Hematopoietic multipotent progenitor cell treated with erythropoietin and hydrocortisone succinate and interleukin-3 and kit ligand, for 4 days (in vitro differentiated cells): ENCODE results near the gene PIAS1.
"Not testable (repeated sequence)": the region's sequence is repeated elsewhere in the genome, so short reads cannot be mapped to it uniquely, and the experiment has no call there.

Experiments used
- DNase-seq: peaks from one replicate; pipeline ENCODE4 v3.0.0-alpha.2; 2015

PIAS1 gene

DNA sequence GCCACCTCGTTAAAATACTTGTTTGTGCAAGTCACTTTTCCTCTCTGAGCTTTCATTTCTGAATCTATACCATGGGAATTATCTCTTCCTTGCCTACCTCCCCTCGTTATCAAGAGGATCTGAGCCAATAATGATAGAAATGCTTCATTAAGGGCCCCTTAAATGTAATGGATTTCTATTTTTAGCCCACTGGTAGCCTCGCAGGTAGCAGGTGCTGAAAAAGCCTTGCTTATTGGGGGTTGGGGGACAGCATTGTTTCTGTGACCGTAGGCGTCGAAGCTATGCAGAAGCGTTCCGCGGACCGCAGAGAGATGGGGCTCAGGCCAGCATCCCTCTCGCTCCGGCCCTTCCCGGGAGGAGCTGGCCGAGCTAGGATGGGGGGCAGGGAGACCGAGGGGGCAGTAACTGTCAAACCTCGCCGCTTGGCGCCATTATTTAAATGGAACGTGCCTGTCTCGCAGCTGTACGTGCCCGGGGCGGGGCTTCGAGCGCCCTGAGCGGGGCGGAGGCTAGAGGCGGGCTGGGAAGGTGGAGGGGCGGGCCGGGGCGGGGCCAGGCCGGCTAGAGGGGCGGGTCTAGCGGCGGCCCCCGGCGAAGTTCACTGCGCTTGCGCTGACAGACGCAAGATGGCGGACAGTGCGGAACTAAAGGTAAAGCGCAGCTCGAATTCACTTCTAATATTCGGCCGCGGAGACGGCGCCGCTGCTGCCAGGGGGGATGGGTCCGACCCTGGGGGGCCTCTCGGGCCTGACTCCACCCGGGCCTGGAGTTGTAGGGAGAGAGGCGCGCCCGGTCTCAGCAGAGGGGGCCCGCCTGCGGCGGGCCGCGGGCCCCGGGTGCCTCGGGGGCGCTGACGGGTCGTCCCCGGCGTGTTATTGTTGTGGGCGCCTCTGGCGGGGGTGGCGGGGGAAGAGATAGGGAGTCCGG lies at the start of gene PIAS1:
PIAS1 (plus strand) TSS at position 615 of the 927 bp plus-strand sequence; CDS start at position 627, 12 bp downstream.
- peak; percentile 97 for DNase-seq

DNA sequence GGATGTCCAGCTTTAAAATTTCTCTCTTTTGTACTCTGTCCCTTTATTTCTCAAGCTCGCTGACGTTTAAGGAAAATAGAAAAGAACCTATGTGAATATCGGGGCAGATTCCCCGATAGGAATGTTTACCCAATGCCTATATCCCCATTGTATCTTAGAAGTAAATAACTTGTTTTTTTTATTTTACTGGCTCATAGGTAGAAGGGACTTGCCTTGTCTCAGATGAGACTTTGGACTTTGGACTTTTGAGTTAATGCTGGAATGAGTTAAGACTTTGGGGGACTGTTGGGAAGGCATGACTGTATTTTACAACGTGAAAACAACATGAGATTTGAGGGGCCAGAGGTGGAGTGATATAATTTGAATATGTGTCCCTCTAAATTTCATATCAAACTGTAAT lies 46.5 kb upstream of the PIAS1 start:
- not testable (repeated sequence) for DNase-seq

GRCh38 chr15:68010361-68011153 lies 43.6 kb upstream of the PIAS1 start:
- DNase-seq: no peak

GRCh38 chr15:68012911-68013310 lies 41.2 kb upstream of the PIAS1 start:
- DNase-seq: no peak

GRCh38 chr15:68014219-68014618 lies 39.9 kb upstream of the PIAS1 start:
- DNase-seq: no peak

GRCh38 chr15:68015244-68015643 lies 38.9 kb upstream of the PIAS1 start:
- no peak for DNase-seq

- DNase-seq: no peak
Measured at GRCh38 chr15:68017201-68017600, 36.9 kb upstream of the PIAS1 start.

DNA sequence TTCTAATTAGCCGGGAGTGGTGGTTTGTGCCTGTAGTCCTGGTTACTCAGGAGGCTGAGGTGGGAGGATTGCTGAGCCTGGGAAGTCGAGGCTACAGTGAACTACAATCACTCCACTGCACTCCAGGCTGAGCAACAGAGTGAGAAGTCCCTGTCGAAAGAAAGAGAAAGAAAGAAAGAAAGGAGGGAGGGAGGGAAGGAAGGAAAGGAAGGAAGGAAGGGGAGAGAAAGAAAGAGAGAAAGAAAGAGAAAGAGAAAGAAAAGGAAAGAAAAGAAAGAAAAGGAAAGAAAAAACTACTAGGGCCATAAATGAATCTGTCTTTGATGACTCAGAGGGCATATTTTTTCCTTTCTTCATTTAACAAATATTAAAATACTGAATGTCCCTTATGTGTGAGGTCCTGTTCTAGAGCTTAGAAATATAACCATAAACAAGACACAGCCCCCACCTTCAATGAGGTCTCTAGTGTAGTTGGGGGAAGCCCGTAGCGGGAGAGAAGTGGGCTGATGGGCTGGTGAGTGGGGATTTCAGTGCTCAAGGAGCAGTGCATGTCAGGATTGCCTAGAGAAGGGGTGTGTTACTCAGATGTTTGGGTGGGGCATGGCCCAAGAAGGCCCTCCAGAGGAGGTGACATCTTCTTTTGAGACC lies 35.2 kb upstream of the PIAS1 start:
- no peak for DNase-seq

DNA sequence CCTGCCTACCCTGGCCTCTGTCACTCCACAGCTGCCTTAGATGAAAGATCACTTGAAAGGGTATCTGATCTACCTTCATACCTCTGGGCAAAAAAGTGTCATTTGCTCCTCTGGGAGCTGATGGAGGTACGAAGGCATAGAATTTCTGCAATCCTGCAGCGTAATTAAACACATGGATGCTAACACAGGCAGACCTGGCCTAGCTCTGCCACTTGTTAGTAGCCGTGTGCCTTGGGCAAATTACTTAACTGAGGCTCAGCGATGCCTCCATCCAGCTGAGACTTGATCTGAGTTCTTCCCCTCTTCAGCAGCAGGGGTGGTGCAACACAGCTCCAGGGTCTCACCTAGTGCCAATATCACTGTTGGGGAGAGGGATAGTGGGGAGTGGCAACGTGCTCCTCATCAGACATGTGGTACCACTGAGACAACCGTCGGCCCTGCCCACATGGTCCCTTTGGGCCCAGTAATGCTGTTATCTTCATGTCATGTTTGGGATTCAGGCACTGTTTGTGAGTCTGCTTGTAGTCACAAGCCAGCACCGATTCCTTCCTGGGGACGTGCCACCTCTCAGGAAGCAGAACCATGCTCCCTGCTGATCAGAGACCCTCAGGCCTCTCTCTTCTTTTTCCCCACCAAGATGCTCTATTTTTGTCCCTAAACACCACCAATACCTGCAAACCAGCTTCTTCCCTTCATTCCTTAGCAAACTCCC lies 34.1 kb upstream of the PIAS1 start:
- no peak for DNase-seq

- no peak for DNase-seq
Measured at GRCh38 chr15:68020685-68021084, 33.4 kb upstream of the PIAS1 start.

DNA sequence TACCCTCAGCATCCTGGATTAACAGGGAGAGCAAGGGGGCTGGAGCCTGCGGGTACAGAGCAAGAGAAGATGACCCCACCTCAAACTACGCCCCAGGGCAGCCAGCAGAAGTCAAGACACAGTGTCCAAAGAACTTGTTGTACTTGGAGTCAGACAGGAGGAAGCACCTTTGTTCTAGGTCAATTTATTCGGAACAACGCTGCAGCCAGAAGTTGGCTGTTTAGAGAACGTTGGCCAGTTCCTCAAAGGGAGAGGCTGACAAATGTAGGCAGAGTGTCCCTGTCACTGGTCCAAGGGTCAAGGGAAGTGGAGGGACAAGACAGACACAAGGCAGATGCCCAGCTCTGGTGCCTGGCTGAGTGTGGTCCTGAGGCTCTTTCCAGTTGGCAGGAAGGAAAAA lies 32.1 kb upstream of the PIAS1 start:
- no peak for DNase-seq

- no peak for DNase-seq
Measured at GRCh38 chr15:68023307-68024101, 30.6 kb upstream of the PIAS1 start.

DNA sequence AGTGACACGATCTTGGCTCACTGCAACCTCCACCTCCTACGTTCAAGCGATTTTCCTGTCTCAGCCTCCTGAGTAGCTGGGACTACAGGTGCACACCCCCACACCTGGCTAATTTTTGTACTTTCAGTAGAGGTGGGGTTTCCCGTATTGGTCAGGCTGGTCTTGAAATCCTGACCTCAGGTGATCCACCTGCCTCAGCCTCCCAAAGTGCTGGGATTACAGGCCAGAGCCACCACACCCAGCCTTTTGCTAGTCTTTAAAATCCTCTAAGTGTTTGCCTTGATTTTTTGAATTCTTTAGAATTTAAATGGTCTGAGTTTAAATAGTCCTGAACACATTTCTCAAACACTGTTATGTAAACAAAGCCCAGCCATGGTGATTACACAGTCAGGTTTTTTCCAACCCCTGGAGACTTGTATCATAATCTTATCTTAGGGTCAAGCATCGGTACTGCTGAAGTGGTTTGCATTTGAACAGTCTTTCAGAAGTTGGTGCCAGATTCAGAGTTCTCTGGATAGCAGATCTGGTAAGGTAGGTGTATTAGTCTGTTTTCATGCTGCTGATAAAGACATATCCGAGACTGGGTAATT lies 28.2 kb upstream of the PIAS1 start:
- no peak for DNase-seq

- no peak for DNase-seq
Measured at GRCh38 chr15:68027388-68027787, 26.7 kb upstream of the PIAS1 start.

DNA sequence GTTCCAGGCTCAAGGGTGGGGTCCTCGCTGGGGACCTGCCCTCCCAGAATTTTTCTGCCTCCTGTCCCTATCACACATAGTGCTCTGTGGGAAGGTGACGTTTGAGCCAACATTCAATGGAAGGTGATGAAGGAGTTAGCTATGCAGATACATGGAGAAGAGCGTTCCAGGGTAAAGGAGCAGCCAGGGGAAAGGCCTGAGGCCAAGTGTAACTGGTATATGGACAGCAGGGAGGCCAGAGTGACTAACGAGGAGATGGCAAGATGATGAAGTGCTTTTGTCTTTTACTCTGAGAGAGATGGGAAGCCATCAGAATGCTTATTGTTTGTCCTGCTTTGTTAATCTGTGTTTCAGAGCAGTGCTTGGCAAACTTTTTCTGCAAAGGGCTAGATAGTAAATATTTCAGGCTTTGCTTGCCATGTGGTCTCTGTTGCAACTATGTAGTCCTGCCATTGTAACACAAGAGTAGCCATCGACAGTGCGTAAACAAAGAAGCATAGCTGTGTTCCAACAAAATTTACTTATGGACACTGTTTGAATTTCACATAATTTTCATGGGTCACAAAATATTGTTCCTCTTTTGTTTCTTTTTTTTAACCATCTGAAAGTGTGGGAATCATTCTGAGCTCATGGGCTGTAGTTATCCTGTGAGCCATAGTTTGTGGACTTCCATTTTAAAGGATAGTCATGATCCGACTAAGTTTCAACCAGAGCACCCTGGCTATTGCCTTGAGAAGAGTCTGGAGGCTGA lies 25.8 kb upstream of the PIAS1 start:
- no peak for DNase-seq

- peak; percentile 73 for DNase-seq
Measured at GRCh38 chr15:68028888-68029207, 25.3 kb upstream of the PIAS1 start.

DNA sequence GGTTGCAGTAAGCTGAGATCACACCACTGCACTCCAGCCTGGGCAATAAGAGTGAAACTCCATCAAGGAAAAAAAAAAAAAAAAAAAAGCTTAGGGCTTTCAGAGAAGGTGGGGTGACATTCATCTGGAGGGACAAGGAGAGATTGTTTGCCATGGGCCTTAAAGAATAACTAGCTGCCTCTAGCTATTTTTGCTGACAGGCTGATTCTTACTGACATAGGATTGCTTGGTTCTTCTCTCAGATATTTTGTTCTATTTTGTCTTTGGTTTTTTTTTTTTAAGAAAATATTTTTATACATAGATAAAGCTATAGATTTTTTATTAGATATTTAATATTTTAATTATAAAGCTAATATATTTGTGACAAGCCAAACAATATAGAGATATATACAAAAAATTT lies 24.2 kb upstream of the PIAS1 start:
- no peak for DNase-seq

DNA sequence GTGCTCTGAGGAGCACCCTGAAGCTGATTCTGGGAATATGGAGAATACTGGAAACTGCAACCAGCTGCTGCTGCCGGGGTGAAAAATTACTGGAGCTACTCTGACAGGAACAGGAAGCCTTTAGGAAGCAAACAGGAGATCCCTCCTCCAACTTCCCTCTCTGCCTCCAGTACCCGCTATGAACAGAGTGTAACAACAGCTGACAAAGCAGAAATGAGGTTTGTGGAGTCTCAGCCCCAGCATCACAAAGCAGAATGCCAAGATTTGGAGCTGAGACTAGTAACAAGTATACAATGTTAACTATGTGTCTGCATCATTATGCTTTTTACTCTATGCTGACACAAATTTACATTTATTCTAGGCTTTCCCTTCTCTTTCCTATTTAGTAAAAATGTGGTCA lies 22.7 kb upstream of the PIAS1 start:
- peak; percentile 40 for DNase-seq

GRCh38 chr15:68032672-68033071 lies 21.4 kb upstream of the PIAS1 start:
- peak; percentile 45 for DNase-seq

- no peak for DNase-seq
Measured at GRCh38 chr15:68034081-68034480, 20.0 kb upstream of the PIAS1 start.
